ENCODE results near the gene PROSER3.

DNA sequence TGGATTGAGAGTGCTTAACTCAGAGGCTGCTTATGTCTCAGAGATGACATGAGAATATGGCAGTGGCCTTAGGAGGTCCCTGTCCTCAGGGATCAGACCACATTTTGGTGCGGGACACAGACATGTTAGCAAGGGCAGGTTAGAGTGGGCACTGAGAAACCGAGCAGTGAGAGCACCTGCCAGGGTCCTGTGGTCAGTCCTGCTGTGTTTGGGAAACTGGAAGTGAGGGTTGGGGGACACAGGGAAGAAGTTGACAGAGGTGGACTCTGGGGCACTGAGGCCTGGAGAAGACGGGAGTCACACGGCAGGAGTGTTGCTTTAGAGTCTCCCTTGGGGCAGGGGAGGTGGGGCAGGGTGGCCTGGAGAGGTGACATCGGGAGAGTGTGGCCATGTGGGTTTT lies 23.1 kb upstream of the PROSER3 start:
- TF ChIP-seq, protein P1, sequence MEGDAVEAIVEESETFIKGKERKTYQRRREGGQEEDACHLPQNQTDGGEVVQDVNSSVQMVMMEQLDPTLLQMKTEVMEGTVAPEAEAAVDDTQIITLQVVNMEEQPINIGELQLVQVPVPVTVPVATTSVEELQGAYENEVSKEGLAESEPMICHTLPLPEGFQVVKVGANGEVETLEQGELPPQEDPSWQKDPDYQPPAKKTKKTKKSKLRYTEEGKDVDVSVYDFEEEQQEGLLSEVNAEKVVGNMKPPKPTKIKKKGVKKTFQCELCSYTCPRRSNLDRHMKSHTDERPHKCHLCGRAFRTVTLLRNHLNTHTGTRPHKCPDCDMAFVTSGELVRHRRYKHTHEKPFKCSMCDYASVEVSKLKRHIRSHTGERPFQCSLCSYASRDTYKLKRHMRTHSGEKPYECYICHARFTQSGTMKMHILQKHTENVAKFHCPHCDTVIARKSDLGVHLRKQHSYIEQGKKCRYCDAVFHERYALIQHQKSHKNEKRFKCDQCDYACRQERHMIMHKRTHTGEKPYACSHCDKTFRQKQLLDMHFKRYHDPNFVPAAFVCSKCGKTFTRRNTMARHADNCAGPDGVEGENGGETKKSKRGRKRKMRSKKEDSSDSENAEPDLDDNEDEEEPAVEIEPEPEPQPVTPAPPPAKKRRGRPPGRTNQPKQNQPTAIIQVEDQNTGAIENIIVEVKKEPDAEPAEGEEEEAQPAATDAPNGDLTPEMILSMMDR (IDR thresholded peaks at IDR 0.05; ENCODE audit: low read depth, low read length, poor library complexity, severe bottlenecking), result no peak
- TF ChIP-seq EZH2phosphoT487 (IDR thresholded peaks at IDR 0.05; ENCODE audit: borderline replicate concordance, low read length), result no peak
